Measurements from ENCODE around the gene SLC6A20.

- TF ChIP-seq, protein P1, sequence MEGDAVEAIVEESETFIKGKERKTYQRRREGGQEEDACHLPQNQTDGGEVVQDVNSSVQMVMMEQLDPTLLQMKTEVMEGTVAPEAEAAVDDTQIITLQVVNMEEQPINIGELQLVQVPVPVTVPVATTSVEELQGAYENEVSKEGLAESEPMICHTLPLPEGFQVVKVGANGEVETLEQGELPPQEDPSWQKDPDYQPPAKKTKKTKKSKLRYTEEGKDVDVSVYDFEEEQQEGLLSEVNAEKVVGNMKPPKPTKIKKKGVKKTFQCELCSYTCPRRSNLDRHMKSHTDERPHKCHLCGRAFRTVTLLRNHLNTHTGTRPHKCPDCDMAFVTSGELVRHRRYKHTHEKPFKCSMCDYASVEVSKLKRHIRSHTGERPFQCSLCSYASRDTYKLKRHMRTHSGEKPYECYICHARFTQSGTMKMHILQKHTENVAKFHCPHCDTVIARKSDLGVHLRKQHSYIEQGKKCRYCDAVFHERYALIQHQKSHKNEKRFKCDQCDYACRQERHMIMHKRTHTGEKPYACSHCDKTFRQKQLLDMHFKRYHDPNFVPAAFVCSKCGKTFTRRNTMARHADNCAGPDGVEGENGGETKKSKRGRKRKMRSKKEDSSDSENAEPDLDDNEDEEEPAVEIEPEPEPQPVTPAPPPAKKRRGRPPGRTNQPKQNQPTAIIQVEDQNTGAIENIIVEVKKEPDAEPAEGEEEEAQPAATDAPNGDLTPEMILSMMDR (IDR thresholded peaks at IDR 0.05) = no peak
- no peak for TF ChIP-seq POLR2A (IDR thresholded peaks at IDR 0.05)
Observed at GRCh38 chr3:45741247-45741646, 55.1 kb downstream of the SLC6A20 start.
